ENCODE results near the gene TMEM72.

TMEM72 gene

DNA sequence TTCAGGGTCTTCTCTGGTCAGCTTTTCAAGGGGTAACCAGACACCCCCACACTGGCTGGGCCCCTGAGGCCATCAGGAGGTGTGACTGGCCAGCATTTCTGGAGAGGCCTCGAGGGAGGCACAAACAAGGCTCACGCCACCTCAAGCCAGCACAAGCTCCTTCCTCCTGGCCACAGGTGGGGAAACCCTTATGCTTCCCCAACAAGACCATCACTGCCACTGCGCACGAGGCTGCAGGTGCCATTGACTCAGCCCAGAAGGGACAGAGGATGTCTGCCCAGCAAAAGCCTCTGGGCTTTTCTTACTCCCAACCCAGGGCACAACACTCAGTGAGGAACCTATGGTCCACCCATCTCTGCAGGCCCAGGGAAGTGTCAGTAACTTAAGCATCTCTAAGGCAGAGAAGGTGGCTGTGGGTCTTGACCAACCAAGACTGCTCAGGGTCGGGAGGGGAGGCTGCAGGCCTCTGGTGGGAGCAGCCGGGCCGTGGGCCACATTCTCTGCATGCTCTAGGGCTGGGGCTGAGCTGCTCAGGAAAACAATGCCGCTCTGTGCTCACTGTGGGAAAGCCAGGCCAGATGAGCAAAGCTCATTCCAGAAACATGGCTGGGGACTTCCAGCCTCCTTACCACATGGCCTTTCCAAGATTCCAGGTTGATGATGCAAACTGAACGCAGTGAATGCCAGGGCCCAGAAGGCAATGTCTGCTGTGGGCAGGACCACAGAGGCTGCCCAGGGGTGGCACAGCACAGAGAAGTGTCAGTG, 24.2 kb downstream of the TMEM72 start:
- DNase-seq, result no peak

DNA sequence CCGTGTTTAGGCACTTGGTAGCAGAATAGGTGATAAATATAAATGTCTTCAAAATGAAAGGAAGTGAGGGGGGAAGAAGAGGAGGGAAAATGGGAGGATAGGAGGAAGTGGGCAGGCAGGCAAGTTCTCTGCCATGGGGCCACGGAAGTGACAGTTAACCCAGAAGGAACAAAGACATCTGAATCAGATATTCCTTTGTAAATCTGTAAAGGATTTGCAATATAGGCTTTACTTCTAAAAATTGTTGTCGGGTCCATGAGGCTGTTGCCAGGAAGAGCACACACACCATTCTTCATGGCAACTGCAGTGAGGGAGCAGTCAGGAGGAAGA, 24.8 kb downstream of the TMEM72 start:
- no peak for DNase-seq

DNA sequence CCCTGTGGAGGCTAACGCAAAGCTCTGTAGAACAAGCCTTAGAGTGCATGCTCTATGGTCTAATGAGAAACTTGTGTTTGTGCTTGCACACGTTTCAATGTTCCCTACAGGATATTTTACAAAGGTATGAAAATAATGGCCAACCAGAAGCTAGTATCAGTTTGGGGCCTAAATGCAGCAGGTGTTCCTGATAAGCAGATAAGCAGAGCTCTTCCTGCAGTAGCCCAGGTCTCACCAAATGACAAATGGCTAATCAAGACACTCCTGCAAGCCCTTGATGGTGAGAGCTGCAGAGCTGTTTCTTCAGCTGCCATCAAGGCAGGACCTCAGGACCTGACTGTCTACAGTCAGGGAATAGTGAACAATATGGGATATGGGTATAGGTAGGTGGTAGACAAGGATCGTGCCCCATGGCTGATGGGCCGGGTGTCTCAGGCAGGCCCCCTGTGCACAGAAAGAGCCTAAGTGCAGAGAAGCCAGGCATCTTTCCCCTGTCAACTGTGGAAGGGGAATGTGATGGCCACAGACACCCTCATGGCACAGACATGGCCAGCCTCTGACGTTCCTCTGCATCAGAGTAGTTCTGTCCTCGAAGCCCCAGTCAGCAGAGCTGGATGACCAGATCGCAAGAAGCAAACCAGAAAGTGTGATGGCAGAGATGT, 25.3 kb downstream of the TMEM72 start:
- DNase-seq, result no peak

DNA sequence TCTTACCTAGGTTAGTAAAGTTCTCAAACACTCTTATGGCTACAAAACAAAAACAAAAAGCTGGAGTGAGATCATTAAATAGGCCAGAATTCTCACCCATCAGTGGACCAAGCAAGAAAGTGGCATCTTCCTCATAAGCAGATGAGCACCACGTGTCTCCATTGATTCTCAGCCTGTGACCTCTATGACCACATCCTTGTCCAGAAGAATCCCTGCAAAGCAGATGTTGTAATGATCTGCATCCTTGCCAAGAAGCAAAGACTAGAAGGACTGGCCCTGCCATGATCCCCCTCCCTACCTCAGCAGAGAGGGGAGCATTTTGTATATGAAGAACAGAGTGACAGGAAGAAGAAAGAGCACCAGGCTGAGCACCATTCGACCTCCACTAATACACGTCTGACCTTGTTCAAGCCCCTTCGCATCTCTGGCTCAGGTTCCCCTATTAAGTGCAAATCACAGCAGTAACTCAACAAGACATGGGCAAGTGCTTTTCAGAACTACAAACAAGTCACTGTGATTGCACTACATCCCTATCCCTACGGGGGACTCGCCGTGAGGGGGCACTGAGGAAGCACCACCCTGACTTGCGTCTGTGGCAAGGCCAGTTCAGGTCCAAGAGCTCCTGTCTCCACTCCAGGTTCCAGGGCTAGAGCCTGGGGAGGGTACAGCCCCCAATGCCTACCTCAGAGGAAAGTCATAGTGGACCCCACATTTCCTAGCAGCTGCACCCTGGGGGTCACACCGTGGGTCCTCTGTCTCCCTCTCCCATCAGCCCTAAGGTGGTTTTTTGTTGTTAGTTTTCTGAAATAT, 26.3 kb downstream of the TMEM72 start:
- no peak for DNase-seq

DNA sequence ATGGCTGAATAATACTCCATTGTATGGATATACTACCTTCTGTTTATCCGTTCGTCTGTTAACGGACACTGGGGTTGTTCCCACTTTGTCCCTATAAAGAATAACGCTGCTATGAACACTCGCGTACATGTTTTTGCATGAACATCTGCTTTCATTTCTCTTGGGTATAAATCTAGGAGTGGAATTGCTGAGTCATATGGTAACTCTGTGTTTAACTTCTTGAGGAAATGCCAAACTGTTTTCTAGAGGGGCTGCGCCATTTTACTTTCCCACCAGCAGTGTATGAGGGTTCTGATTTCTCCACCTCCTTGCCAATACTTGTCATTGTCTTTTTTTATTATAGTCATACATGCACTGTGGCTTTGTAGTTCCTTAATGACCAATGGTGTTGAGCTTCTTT, 27.8 kb downstream of the TMEM72 start:
- DNase-seq, result no peak

DNA sequence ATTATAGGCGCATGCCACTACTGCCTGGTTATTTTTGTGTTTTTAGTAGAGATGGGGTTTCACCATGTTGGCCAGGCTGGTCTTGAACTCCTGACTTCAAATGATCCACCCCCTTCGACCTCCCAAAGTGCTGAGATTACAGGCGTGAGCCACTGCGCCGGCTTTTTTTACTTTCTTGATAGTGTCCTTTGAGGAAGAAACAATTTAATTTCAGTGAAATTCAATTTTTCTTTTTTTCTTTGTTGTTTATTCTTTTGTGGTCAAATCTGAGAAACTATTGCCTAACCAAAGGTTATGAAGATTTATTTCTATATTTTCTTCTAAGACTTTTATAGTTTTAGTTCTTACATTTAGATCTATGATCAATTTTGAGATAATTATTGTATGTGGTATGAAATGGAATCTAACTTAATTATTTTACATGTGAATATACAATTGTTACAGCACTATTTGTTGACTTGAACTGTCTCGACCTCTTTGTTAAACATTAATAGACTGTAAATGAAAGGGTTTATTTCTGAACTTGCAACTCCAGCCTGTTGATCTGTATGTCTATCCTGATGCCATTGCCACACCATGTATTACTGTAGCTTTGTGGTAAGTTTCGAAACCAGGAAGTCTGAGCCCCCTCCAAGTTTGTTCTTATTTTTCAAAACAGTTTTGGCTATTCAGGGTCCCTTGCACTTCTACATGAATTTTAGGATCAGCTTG, 28.7 kb downstream of the TMEM72 start:
- no peak for DNase-seq

DNA sequence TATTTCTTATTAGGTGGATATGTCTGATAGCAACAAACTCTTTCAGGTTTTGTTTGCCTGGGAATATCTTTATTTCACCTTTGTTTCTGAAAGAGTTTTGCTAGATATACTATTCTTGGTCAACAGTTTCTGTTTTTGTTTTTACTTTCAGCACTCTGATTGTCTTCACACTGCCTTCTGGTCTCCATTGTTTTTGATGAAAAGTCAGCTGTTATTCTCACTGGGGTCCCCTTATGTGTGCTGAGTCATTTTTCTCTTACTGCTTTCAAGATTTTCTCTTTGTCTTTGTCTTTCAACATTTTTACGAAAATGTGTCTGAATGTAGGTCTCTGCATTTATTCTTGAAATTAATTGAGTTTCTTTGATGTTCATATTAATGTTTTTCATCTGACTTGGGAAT, 33.2 kb downstream of the TMEM72 start:
- DNase-seq, result no peak

DNA sequence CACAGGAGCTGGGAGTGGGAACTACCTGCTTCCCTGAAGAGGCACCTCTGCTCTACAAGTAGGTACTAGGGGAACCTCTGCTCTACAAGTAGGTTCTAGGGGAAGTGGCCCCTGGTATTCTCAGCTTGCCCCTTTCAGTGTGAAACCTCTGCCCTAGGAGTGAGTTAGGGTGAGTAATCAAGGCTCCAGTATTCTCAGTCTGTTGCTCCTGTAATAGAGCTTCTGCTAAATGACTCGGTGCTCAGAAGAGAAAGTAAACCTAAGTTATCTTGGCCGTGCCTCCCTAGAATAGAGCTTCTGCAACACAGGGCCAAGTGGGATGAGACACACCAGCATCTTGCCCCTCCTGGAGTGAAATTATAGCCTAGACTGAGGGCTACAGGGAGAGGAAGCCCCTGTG, 35.1 kb downstream of the TMEM72 start:
- no peak for DNase-seq

DNA sequence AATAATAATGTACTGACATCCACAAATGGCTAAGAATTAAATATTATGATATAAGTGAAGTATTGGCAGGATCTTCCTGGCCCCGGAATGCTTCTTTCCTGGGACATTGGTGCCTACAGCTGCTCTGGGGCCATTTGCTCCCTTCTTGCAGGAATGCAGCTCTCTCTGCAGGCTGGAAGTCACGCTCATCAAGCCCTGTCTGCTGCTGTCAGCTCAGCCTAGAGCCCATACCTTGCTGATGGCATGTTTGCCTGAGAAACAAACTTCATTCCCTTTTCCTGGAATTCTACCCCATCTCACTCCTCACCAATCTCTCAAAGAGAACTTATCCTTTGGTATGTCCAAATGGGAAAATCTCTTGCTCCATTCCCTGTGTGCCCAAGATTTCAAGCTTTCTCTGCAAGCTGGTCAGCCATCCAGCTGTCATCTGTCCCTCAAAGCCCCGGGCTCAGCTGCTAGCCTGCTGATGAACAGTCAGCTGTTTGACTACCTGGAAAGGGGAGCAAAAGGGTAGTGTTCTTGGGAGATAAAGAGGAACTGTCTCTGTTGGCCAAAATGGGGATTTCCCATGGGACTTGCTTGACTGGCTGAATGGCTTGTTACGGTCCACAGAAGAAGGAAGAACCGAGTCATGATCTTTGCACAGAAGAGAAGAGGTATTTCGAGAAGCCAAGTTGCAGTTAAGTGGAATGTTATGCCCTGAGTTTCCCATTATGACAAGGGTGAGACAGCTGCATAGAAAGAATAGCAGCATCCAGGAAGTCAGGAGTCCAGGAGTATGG, 36.4 kb downstream of the TMEM72 start:
- DNase-seq, result no peak

DNA sequence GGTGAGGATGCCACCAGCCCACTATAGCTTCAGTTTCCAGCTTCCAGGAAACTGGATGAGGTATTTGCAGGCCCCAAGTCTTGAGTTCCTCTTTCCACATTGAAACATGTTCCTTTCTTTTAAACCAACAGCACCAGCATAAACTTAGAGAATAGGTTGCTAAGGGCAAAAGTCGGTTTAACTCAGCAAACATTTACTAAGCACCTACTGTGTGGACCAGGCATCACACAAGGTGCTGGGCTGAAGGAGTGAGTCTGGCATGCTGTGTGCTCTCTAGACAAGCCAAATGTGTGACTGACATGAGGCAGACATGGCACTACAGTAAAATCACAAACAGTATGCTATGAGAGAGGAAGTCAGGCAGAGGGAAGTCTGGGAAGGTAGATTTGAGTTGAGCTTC, 37.5 kb downstream of the TMEM72 start:
- no peak for DNase-seq

DNA sequence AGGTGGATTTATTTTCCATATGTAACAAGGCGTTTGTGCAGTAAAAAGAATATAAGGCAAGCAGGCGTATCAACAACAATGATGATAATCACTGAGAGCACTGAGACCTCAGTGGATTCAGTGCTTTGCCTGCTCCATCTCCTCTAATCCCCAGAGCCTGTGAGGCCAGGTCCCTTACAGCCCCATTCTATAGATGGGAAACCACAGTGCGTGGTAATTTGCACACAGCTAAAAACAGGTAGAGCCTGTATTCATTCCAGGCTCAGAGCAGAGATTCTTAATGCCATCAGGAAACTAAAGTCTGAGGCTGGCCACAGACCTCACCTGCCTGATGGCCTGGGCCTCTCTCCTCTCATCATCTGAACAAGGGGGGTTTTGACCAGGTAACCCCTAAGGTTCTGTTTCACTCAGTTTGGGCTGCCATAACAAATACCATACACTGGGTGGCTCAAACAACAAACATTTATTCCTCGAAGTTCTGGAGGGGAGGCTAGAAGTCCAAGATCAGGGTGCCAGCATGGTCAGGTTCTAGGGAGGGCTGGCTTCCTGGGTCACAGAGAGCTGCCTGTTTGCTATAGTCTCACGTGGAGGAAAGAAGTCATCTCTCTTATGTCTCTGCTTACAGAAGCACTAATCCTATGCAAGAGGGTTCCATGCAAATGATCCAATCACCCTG, 38.1 kb downstream of the TMEM72 start:
- DNase-seq, result no peak

DNA sequence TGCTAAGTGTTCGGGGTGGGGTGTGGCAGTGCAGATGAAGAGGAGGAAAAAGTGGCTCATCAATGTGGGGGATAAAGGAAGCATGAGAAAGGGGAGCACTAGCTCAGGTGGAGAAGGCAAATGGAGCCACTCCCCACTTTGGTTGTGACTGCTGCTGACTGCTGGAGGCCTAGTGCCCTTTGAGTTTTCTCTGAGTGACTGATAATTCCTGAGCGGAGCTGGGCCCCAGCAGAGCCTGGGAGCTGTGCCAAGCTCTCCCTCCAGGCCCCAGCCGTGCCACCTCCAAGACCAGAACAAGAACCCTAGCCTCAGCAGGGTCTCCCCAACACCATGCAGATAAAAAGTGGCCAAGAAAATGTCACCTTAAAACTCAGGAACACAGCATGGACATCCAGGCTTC, 38.8 kb downstream of the TMEM72 start:
- DNase-seq, result no peak

DNA sequence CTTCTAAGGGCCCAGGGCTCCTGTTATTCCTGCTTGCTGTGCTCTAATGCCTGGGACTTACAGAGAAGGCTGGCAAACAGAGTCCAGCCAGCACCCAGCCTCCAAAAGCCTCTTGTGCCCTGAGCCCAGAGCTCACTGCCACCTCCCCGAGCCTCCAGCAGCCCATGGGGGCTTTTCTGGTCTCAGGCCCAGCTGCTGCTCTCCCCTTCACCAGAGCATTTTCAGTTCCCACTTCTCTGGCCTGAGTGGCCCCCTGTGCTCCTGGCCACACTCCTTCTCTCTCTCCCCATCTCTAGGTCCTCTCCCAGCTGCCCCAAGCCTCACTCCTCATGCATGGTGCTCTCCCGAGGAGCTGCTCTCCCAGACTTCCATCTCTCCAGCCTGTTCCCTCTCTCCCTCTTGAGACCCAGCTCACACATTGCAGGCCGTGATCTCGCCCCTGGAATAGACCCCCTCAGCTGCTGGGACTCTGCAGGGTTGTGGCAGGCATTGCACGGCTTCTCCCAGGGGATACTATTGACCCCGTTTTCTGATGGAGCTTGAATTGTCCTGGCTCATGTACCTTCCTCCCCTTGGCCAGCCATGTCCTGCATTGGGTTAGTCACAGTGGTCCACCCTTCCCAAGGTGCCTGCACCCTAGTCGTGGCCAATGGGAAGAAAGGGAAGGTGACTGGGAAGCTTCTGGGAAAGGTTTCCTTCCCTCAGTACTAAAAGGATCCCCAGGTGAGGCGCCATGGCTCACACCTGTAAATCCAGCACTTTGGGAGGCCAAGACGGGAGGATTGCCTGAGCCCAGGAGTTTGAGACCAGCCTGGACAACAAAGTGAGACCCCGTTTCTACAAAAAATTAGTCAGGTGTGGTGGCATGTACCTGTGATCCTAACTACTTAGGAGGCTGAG, 39.4 kb downstream of the TMEM72 start:
- no peak for DNase-seq

DNA sequence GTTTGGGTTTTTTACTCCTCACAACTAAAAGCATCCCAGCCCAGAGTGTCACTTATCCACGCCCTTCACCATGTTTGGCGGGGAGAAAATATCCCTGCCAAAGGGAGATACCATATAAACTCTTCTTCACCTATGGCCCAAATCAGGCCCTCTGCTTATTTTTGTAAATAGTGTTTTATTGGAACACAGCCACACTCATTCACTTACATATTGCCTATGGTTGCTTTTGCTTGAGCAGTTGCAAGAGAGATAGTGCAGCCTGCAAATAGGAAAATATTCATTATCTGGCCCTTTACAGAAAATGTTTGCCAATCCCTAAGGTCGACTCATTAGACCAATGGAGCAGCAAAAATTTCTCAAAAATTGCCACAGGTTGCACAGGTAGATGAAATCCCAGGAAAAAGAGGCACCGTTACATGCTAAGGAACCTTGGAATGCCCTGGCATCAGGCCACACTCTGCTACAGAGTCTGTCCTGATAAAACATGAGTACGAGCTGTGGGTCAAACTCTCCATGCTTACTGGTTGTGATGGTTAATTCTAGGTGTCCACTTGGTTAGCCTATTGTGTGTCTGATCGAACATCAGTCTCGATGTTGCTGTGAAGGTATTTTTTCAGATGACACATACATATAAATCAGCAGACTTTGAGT, 40.6 kb downstream of the TMEM72 start:
- no peak for DNase-seq

DNA sequence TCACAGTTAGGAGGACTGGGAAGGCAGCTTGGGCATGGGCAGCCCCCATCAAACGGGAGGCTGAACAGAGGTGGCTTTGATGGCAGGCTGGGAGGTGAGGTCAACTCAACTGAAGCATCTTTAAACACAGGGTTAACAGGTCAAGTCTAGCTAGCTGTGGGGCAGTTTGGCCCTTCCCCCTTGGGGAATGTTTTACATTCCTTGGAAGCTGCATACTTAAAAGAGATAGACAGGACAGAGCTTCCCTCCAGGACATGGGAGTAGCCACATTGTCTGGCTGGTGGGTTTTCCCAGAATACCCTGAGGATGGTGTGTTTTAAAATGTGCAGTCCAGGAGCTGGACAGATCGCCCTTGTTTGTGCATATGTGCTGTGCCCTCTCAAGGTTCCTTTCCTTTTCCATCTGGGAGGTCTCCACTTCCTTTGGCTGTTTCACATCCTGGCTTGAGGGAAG, 41.7 kb downstream of the TMEM72 start:
- no peak for DNase-seq

DNA sequence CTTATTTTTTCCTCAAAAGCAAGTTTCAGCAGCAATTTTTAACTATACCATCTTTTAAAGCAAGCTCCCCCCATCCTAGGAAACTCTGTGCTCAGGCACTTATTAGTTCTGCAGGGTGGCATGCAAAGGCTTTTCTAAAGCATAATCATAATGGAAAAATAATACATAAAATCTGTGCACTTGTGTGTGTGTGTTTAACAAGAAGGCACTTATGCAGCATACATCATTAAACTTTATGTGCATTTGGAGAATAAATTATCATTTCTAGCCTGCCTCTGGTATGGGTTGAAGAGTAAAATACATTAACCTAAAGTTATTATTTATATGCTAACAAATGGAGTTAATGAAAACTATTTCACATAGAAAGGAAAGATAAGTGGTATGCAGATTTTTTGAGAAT, 42.9 kb downstream of the TMEM72 start:
- no peak for DNase-seq

DNA sequence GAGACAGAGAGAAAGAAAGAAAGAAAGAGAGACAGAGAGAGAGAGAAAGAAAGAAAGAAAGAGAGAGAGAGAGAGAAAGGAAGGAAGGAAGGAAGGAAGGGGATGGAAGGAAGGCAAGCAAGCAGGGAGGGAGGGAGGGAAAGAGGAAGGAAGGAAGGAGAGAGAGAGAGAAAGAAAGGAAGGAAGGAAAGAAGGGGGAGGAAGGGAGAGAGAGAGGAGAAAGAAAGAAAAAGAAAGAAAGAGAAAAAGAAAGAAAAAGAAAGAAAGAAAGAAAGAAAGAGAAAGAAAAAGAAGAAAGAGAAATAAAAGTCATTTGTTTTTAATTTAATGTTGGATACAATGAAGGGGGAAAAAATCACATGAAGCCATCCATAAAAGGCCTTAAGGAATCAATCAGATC, 43.8 kb downstream of the TMEM72 start:
- DNase-seq, result no peak

DNA sequence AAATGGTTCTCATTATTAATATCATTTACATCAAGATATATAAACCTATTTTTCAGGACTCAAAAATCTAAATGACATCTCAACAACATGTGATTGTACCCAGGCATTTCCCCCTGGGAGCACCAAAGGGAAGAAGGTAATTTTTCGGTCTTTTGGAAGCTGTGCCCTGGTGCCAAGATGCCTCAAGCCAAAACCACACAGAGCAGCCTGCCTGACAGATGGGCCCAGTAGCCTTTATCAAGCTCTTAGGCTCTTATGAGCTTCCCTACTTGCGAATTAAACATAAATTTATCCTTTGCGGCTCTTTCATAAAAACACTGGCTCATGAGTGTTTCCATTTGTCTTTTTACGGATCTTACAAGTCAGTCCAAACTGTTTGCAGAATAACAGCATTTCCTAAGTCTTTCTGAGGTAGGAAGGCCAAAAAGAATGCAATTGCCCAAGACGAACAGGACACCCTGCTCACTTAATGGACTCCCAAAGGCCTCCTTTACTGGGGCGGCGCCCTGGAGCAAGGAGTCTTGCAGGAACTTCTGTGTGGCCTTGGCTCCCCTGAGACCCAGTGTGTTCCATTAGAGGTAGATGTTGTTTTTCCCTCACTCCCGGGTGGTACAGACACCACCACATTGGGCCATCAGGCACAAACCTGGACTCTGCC, 44.4 kb downstream of the TMEM72 start:
- DNase-seq, result no peak

DNA sequence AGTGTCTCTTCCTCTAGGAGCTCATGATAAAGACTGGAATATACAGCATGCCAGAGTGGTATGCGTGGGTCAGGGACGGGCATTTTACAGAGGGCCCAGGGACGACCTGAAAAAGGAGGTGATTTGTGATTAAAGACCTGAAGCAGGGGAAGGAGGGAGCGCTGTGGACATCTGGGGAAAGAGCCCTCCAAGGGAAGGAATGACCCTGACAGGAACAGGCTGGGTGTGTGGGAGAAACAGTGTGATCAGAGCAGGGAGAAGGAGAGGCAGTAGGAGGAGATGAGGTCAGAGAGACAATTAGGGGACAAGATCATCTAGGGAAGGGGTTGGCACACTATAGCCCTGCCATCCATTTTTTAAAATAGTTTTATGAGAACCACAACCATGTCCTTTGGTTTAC, 45.1 kb downstream of the TMEM72 start:
- DNase-seq, result no peak
